AG04450 (cell line): ENCODE results near the gene SPTLC3. TPM values are rescaled to one million over a fixed set of nuclear protein-coding genes. Genes with fewer than 3 reads are reported as not detected.

Experiments
- CTCF ChIA-PET: fragments of 300-600, 350-600 bp; formaldehyde crosslinking; extraction: SDS; loops from one replicate; lab custom pipeline; 2022; ENCODE audit warnings: antibody characterized with exemption, inconsistent platforms; lab: Charles Lee
- POLR2A ChIA-PET: fragments of 350-600 bp; formaldehyde crosslinking; extraction: SDS; loops from one replicate; lab custom pipeline; 2021; ENCODE audit warnings: antibody characterized with exemption, inconsistent platforms; lab: Yijun Ruan, JAX
- DNase-seq: peaks from one replicate; pipeline ENCODE4 v3.0.0-alpha.2; 2011; ENCODE audit warnings: low read depth, low spot score
- H3K27ac ChIP-seq: one replicate; pipeline ENCODE4 v1.5.1; 2012; ENCODE audit warnings: low read depth, low read length, control low read depth
- H3K27me3 ChIP-seq: one replicate; pipeline ENCODE4 v1.6.0; 2012; ENCODE audit warnings: low read length; ENCODE audit not compliant: control insufficient read depth, insufficient read depth
- H3K4me3 ChIP-seq: 2 replicates; pipeline ENCODE4 v1.5.1; 2011; ENCODE audit warnings: mild to moderate bottlenecking, low read depth, low read length, control low read depth
- H3K9me3 ChIP-seq: 2 replicates; pipeline ENCODE4 v1.5.1; 2012; ENCODE audit warnings: low read length; ENCODE audit not compliant: control insufficient read depth, insufficient read depth
- polyA minus RNA-seq: library from RNA; depleted of rRNA, polyadenylated mRNA; stranded (reverse); fragments of >200 nt; gene quantifications from 2 replicates; pipeline ENCODE4 v1.2.3, GENCODE V29; 2011; rRNA and poly(A)+ RNA removed
- polyA plus RNA-seq: library from polyadenylated mRNA; depleted of rRNA; stranded (reverse); fragments of >200 nt; gene quantifications from 2 replicates; pipeline ENCODE4 v1.2.3, GENCODE V29; 2011; rRNA removed
- TF ChIP-seq, protein P1 (sequence below): IDR thresholded peaks from 2 replicates; pipeline ENCODE4 v1.5.1; 2011; ENCODE audit warnings: low read depth, low read length, control low read depth, inconsistent platforms

SPTLC3 gene
- polyA plus RNA-seq (2.7 and 2.8 TPM in 2 replicates), polyA minus RNA-seq (1.5 and 2.1 TPM in 2 replicates)

DNA sequence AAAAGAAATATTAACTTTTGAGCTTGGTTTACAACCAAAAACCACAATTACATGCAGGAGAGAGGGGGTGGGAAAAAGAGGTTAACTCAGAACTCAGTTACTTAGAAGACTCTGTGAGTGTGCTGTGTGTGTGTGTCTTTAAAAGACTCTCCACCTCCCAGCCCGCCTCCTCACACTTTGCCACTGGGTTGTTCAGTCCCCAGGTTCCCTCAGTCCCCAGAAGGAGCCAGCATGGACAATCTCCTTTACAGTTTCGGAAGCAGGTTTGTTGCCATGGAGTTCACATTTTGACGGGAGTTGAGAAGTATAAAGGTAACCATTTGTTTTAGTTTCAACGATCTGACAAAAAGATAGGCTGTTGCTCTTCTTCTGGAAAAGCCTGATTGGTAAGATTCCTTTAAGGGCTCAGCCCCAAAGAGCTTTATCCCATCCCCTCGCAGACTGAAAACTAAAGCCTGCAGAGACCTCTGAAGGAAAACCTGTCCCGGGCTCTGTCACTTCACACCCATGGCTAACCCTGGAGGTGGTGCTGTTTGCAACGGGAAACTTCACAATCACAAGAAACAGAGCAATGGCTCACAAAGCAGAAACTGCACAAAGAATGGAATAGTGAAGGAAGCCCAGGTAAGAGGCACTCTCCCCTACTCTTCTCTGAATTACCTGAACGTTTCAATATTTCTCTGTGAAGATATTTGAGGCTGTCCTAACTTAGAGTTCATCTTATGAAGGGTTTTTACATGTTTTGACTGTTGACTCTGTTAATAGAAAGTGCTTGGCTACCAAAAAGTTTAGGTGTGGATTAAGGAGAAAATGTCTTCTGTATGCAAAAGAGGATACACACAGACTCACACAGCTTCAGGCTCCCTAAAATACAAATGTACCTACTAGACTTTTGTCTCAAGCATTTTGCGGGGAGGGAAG lies at the start of gene SPTLC3:
Gene SPTLC3, plus strand, starts transcription at position 212 of the 921 bp plus-strand sequence. Its CDS starts 296 bp downstream, at position 508.
- H3K27ac ChIP-seq = peak within 1 kb of the TSS; percentile 33
- H3K4me3 ChIP-seq = peak within 1 kb of the TSS; percentile 61
- TF ChIP-seq, protein P1, sequence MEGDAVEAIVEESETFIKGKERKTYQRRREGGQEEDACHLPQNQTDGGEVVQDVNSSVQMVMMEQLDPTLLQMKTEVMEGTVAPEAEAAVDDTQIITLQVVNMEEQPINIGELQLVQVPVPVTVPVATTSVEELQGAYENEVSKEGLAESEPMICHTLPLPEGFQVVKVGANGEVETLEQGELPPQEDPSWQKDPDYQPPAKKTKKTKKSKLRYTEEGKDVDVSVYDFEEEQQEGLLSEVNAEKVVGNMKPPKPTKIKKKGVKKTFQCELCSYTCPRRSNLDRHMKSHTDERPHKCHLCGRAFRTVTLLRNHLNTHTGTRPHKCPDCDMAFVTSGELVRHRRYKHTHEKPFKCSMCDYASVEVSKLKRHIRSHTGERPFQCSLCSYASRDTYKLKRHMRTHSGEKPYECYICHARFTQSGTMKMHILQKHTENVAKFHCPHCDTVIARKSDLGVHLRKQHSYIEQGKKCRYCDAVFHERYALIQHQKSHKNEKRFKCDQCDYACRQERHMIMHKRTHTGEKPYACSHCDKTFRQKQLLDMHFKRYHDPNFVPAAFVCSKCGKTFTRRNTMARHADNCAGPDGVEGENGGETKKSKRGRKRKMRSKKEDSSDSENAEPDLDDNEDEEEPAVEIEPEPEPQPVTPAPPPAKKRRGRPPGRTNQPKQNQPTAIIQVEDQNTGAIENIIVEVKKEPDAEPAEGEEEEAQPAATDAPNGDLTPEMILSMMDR = no peak
- ChIA-PET CTCF (interaction anchor here (0.6 to 1.2 kb wide), 4 partner anchors 39 to 779 kb away, joined by 3 to 6 read pairs (median 3); no protein-coding TSS in a partner anchor), POLR2A (interaction anchor here (0.6 to 0.7 kb wide), 2 partner anchors 128 to 668 kb away, joined by 3 read pairs; no protein-coding TSS in a partner anchor)
- no peaks in the 10 kb centered on the region for H3K27me3 ChIP-seq
- H3K9me3 ChIP-seq = no peaks in the 10 kb centered on the region
- DNase-seq = no peak

- DNase-seq = no peak
- POLR2A ChIA-PET = no interaction called here
- CTCF ChIA-PET = interaction anchor here (13.6 kb wide), 1 partner anchor 36 kb away, joined by 589 read pairs; no protein-coding TSS in a partner anchor
- TF ChIP-seq, protein P1 = no peak
- no peaks in the 10 kb centered on the region for H3K27me3 ChIP-seq
- H3K9me3 ChIP-seq = no peaks in the 10 kb centered on the region
- no peak overlapping the region for H3K27ac ChIP-seq
- H3K4me3 ChIP-seq = no peak overlapping the region
Observed at GRCh38 chr20:12961725-12962124, 47.0 kb upstream of the SPTLC3 start.

GRCh38 chr20:12962895-12963294 lies 45.9 kb upstream of the SPTLC3 start:
- CTCF ChIA-PET = interaction anchor here (13.6 kb wide), 1 partner anchor 37 kb away, joined by 589 read pairs; no protein-coding TSS in a partner anchor
- TF ChIP-seq, protein P1 = no peak
- DNase-seq = no peak
- H3K4me3 ChIP-seq = no peak overlapping the region
- POLR2A ChIA-PET = no interaction called here
- no peaks in the 10 kb centered on the region for H3K9me3 ChIP-seq
- no peak overlapping the region for H3K27ac ChIP-seq
- H3K27me3 ChIP-seq = peaks cover 5% of the 10 kb centered on the region

DNA sequence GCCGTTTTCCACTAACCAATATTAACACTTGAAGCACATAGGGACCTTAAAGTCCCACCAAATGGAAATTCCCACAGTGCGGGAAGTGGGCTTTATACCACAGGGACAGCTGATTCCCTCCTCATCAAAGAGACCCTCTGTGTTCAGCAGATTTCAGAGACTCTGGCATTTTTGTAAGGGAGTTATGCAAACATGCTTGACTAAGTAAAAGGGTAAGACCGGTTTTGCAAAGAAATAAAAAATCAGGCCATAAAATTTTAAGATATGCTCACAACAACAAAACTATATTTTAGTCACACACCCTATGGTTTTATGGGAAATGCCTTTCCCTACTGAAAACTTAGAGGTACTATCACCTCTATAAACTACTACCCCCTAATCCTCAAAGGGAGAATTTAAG lies 45.4 kb upstream of the SPTLC3 start:
- no peak overlapping the region for H3K27ac ChIP-seq
- H3K27me3 ChIP-seq = peaks cover 5% of the 10 kb centered on the region
- TF ChIP-seq, protein P1 = no peak
- POLR2A ChIA-PET = interaction anchor here (0.6 kb wide), 1 partner anchor 9 kb away, joined by 3 read pairs; no protein-coding TSS in a partner anchor
- H3K4me3 ChIP-seq = no peak overlapping the region
- DNase-seq = no peak
- H3K9me3 ChIP-seq = no peaks in the 10 kb centered on the region
- CTCF ChIA-PET = interaction anchor here (0.8 to 13.6 kb wide), 4 partner anchors 17 to 857 kb away, joined by 3 to 589 read pairs (median 4); no protein-coding TSS in a partner anchor
